Loucy (cell line): ENCODE results near the gene SLC39A5.
A peak's percentile ranks its signal among the peaks of the same experiment; 100 is the strongest.
"Not testable (repeated sequence)": the region's sequence is repeated elsewhere in the genome, so short reads cannot be mapped to it uniquely, and the experiment has no call there.

Experiments used
- H2AFZ ChIP-seq: fragments of 200-600 bp; sonication (generic); 2 replicates; pipeline ENCODE4 v1.6.0; 2016; ENCODE audit warnings: antibody characterized with exemption, mild to moderate bottlenecking, low read length, moderate library complexity
- H3F3A ChIP-seq: fragments of 200-600 bp; 2 replicates; pipeline ENCODE4 v1.6.0; 2016; ENCODE audit warnings: antibody characterized with exemption, low read depth, mild to moderate bottlenecking
- H3K27me3 ChIP-seq: fragments of 200-600 bp; sonication (generic); 2 replicates; pipeline ENCODE4 v1.6.1; 2014; ENCODE audit warnings: low read length, mild to moderate bottlenecking; ENCODE audit not compliant: insufficient read depth, poor library complexity, severe bottlenecking
- H3K36me3 ChIP-seq: fragments of 200-600 bp; sonication (generic); 2 replicates; pipeline ENCODE4 v1.6.1; 2016; ENCODE audit warnings: low read length; ENCODE audit not compliant: insufficient read depth
- H3K4me1 ChIP-seq: fragments of 200-600 bp; sonication (generic); 2 replicates; pipeline ENCODE4 v1.5.1; 2014; ENCODE audit warnings: low read length, mild to moderate bottlenecking; ENCODE audit not compliant: insufficient read depth, poor library complexity, severe bottlenecking
- H3K4me2 ChIP-seq: fragments of 200-600 bp; sonication (generic); 2 replicates; pipeline ENCODE4 v1.6.0; 2014; ENCODE audit warnings: antibody characterized with exemption, low read length, low read depth, mild to moderate bottlenecking; ENCODE audit not compliant: poor library complexity, severe bottlenecking
- H3K4me3 ChIP-seq: fragments of 200-600 bp; sonication (generic); 2 replicates; pipeline ENCODE4 v1.5.1; 2014; ENCODE audit warnings: low read length, mild to moderate bottlenecking, mixed read lengths; ENCODE audit not compliant: poor library complexity, severe bottlenecking
- H3K79me2 ChIP-seq: fragments of 200-600 bp; sonication (generic); 2 replicates; pipeline ENCODE4 v1.6.1; 2014; ENCODE audit warnings: low read length; ENCODE audit not compliant: insufficient read depth
- H3K9ac ChIP-seq: fragments of 200-600 bp; sonication (generic); 2 replicates; pipeline ENCODE4 v1.6.0; 2014; ENCODE audit warnings: mild to moderate bottlenecking, low read depth, low read length, moderate library complexity; ENCODE audit not compliant: poor library complexity, severe bottlenecking
- H3K9me2 ChIP-seq: fragments of 200-600 bp; sonication (generic); replicated peaks from 2 replicates; pipeline ENCODE4 v1.6.1; 2016; ENCODE audit warnings: low read depth, low read length, mixed read lengths
- H3K9me3 ChIP-seq: fragments of 200-600 bp; sonication (generic); 2 replicates; pipeline ENCODE4 v1.6.1; 2014; ENCODE audit warnings: mild to moderate bottlenecking, antibody characterized with exemption, low read length, low read depth; ENCODE audit not compliant: insufficient read depth
- H4K20me1 ChIP-seq: fragments of 200-600 bp; sonication (generic); 2 replicates; pipeline ENCODE4 v1.6.0; 2014; ENCODE audit warnings: antibody characterized with exemption, low read length, mild to moderate bottlenecking; ENCODE audit not compliant: insufficient read depth, poor library complexity, severe bottlenecking
- CTCF ChIP-seq: fragments of 200-600 bp; sonication (generic); conservative IDR thresholded peaks from 2 replicates; pipeline ENCODE4 v1.5.1; 2014; ENCODE audit warnings: mild to moderate bottlenecking, antibody characterized with exemption, low read length
- EZH2phosphoT487 ChIP-seq: fragments of 200-600 bp; IDR thresholded peaks from 2 replicates; pipeline ENCODE4 v1.6.1; 2018; ENCODE audit warnings: antibody characterized with exemption, mild to moderate bottlenecking, moderate library complexity, borderline replicate concordance

The SLC39A5 gene

GRCh38 chr12:56192582-56192981 lies 37.3 kb upstream of the SLC39A5 start:
- H2AFZ ChIP-seq, result no peak overlapping the region; the same call in 1 of the 2 replicates

GRCh38 chr12:56193025-56193578 lies 36.7 kb upstream of the SLC39A5 start:
- Histone ChIP-seq H3K4me3 (peak overlapping the region; percentile 12), H2AFZ (peak overlapping the region; percentile 92)

More at GRCh38 chr12:56192582-56192981, 37.3 kb upstream of the SLC39A5 start:
- Histone ChIP-seq H3K9ac (peak overlapping the region; percentile 5), H4K20me1 (peaks cover 14% of the 10 kb centered on the region), H3K4me1 (peaks cover 13% of the 10 kb centered on the region), H3K4me3 (no peak overlapping the region), H3K79me2 (peaks cover 17% of the 10 kb centered on the region), H3K9me3 (no peaks in the 10 kb centered on the region), H3F3A (no peaks in the 10 kb centered on the region), H3K9me2 (no peaks in the 10 kb centered on the region), H3K36me3 (no peaks in the 10 kb centered on the region), H3K27me3 (no peaks in the 10 kb centered on the region), H3K4me2 (no peak overlapping the region)
- TF ChIP-seq CTCF, result no peak
- no peak for TF ChIP-seq EZH2phosphoT487

GRCh38 chr12:56196818-56197550 lies 32.9 kb upstream of the SLC39A5 start:
- not testable (repeated sequence) for H3K79me2 ChIP-seq, H3K27me3 ChIP-seq, H3K4me3 ChIP-seq, H3K4me1 ChIP-seq, H2AFZ ChIP-seq, H3F3A ChIP-seq, H3K36me3 ChIP-seq, H3K9ac ChIP-seq, H3K4me2 ChIP-seq, H4K20me1 ChIP-seq, H3K9me2 ChIP-seq, H3K9me3 ChIP-seq

More at GRCh38 chr12:56193025-56193578, 36.7 kb upstream of the SLC39A5 start:
- peaks cover 8% of the 10 kb centered on the region for H3K4me1 ChIP-seq
- H3F3A ChIP-seq, result no peaks in the 10 kb centered on the region
- H3K27me3 ChIP-seq, result no peaks in the 10 kb centered on the region
- H3K9me3 ChIP-seq, result no peaks in the 10 kb centered on the region
- peak overlapping the region; percentile 33 for H3K9ac ChIP-seq
- H3K9me2 ChIP-seq, result no peaks in the 10 kb centered on the region
- peaks cover 9% of the 10 kb centered on the region for H4K20me1 ChIP-seq
- H3K79me2 ChIP-seq, result peaks cover 12% of the 10 kb centered on the region
- TF ChIP-seq EZH2phosphoT487, result no peak
- TF ChIP-seq CTCF, result peak; percentile 95
- H3K36me3 ChIP-seq, result no peaks in the 10 kb centered on the region
- H3K4me2 ChIP-seq, result peak overlapping the region; percentile 23
